ENCODE data around the gene SFT2D3. TPM values are rescaled to one million over a fixed set of nuclear protein-coding genes. Genes with fewer than 3 reads are reported as not detected.

SFT2D3 gene
- total RNA-seq, 1 experiment from 2014 or later, result 5.6 TPM

- POLR2A ChIA-PET, result no interaction called here
- no TSS peak for BruUV-seq (replicated peaks)
Observed at GRCh38 chr2:127688405-127688804, 12.9 kb upstream of the SFT2D3 start.

GRCh38 chr2:127690696-127691095 lies 10.6 kb upstream of the SFT2D3 start:
- H3K27ac ChIP-seq (ENCODE audit: low read length), result no peak overlapping the region
- H3K4me3 ChIP-seq (ENCODE audit: low read depth in 2 of 2, low read length in 2 of 2), result no peak overlapping the region
- POLR2A ChIA-PET, result no interaction called here
- DNase-seq (ENCODE audit: low read depth, low spot score), result no peak
- no peaks in the 10 kb centered on the region for H3K36me3 ChIP-seq (ENCODE audit: control insufficient read depth, insufficient read depth, low read length)
- no peaks in the 10 kb centered on the region for H3K27me3 ChIP-seq (ENCODE audit: control insufficient read depth, insufficient read depth, low read length)
- in situ Hi-C loops (cut with HindIII; ENCODE audit: low pct_unique_long_range_greater_than_20kb, low sequenced_read_pairs), result no loop called here
- H3K9me3 ChIP-seq (ENCODE audit: control insufficient read depth, insufficient read depth, low read depth, low read length), result peaks cover 7% of the 10 kb centered on the region; the same call in 1 of the 2 replicates
- BruUV-seq (replicated peaks), result no TSS peak
- ATAC-seq, result no peak
- intact Hi-C loops (cut with micrococcal nuclease; ENCODE audit: unreplicated experiment), result no loop called here
- no peak for TF ChIP-seq REST (IDR thresholded peaks at IDR 0.05; ENCODE audit: insufficient read depth in 1 of 2, low read depth in 2 of 2, low read length in 1 of 2)
- no peak for TF ChIP-seq POLR2AphosphoS5 (IDR thresholded peaks at IDR 0.05; ENCODE audit: low read depth, low read length)
- no peaks in the 10 kb centered on the region for H3K4me1 ChIP-seq (ENCODE audit: control insufficient read depth, insufficient read depth, low read length)
- CTCF ChIA-PET, result no interaction called here

More at GRCh38 chr2:127688405-127688804, 12.9 kb upstream of the SFT2D3 start:
- CTCF ChIA-PET, result no interaction called here
- DNase-seq (ENCODE audit: low read depth, low spot score), result no peak
- H3K9me3 ChIP-seq (ENCODE audit: control insufficient read depth, insufficient read depth, low read depth, low read length), result peaks cover 7% of the 10 kb centered on the region; the same call in 1 of the 2 replicates
- no peak for TF ChIP-seq TCF7L2 (IDR thresholded peaks at IDR 0.05; ENCODE audit: low read depth, low read length)
- no peaks in the 10 kb centered on the region for H3K36me3 ChIP-seq (ENCODE audit: control insufficient read depth, insufficient read depth, low read length)
- in situ Hi-C loops (cut with HindIII; ENCODE audit: low pct_unique_long_range_greater_than_20kb, low sequenced_read_pairs), result no loop called here
- H3K4me1 ChIP-seq (ENCODE audit: control insufficient read depth, insufficient read depth, low read length), result no peaks in the 10 kb centered on the region
- intact Hi-C loops (cut with micrococcal nuclease; ENCODE audit: unreplicated experiment), result no loop called here
- ATAC-seq, result no peak
- no peak overlapping the region for H3K27ac ChIP-seq (ENCODE audit: low read length)
- no peaks in the 10 kb centered on the region for H3K27me3 ChIP-seq (ENCODE audit: control insufficient read depth, insufficient read depth, low read length)
- no peak overlapping the region for H3K4me3 ChIP-seq (ENCODE audit: low read depth in 2 of 2, low read length in 2 of 2)

- BruUV-seq (replicated peaks), result no TSS peak
- H3K27me3 ChIP-seq (ENCODE audit: control insufficient read depth, insufficient read depth, low read length), result no peaks in the 10 kb centered on the region
- TF ChIP-seq REST (IDR thresholded peaks at IDR 0.05; ENCODE audit: insufficient read depth in 1 of 2, low read depth in 2 of 2, low read length in 1 of 2) (no peak), POLR2AphosphoS5 (IDR thresholded peaks at IDR 0.05; ENCODE audit: low read depth, low read length) (no peak), SIN3A (IDR thresholded peaks at IDR 0.05; ENCODE audit: borderline replicate concordance, insufficient read depth, low read depth, low read length) (no peak), TCF7L2 (IDR thresholded peaks at IDR 0.05; ENCODE audit: low read depth, low read length) (no peak), CTCF (IDR thresholded peaks at IDR 0.05) (no peak)
- CTCF ChIA-PET, result no interaction called here
- H3K9me3 ChIP-seq (ENCODE audit: control insufficient read depth, insufficient read depth, low read depth, low read length), result no peaks in the 10 kb centered on the region
- no peaks in the 10 kb centered on the region for H3K4me1 ChIP-seq (ENCODE audit: control insufficient read depth, insufficient read depth, low read length)
- ATAC-seq (no peak), DNase-seq (ENCODE audit: low read depth, low spot score) (no peak)
- no peaks in the 10 kb centered on the region for H3K36me3 ChIP-seq (ENCODE audit: control insufficient read depth, insufficient read depth, low read length)
- H3K4me3 ChIP-seq (ENCODE audit: low read depth in 2 of 2, low read length in 2 of 2), result no peak overlapping the region
- no peak overlapping the region for H3K27ac ChIP-seq (ENCODE audit: low read length)
- POLR2A ChIA-PET, result no interaction called here
- in situ Hi-C loops (cut with HindIII; ENCODE audit: low pct_unique_long_range_greater_than_20kb, low sequenced_read_pairs), result no loop called here
- intact Hi-C loops (cut with micrococcal nuclease; ENCODE audit: unreplicated experiment), result no loop called here
Observed at GRCh38 chr2:127694986-127695385, 6.3 kb upstream of the SFT2D3 start.
